ENCODE data around the gene GRK3.
"Not testable (repeated sequence)": the region's sequence is repeated elsewhere in the genome, so short reads cannot be mapped to it uniquely, and the experiment has no call there.

Gene GRK3

DNA sequence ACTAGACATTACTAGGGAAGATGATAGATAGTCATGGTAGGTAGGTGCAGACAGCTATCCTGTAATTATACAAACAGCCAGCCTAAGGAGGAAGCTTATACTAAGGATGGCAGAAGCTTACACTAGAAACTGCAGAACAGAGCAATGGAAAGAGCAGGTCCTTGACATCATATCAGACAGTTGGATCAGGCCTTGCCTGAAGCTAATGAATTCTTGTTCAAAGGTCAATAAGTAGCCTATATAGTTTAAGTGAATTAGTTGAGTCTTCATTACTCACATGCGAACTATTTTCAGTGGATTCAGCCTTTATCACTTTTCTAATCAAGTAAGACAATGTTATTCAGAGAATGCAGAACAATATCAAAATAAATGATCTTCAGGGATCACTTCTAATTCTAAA is 22.3 kb upstream of the GRK3 start:
- Mint-ChIP-seq H3K27me3 (peaks cover 1% of the 10 kb centered on the region), H3K36me3 (ENCODE audit: low read depth) (no peaks in the 10 kb centered on the region), H3K9me3 (no peaks in the 10 kb centered on the region), H3K4me1 (peaks cover 10% of the 10 kb centered on the region), H3K27ac (no peak overlapping the region), H3K4me3 (no peak overlapping the region)
- DNase-seq (no peak), ATAC-seq (no peak)

DNA sequence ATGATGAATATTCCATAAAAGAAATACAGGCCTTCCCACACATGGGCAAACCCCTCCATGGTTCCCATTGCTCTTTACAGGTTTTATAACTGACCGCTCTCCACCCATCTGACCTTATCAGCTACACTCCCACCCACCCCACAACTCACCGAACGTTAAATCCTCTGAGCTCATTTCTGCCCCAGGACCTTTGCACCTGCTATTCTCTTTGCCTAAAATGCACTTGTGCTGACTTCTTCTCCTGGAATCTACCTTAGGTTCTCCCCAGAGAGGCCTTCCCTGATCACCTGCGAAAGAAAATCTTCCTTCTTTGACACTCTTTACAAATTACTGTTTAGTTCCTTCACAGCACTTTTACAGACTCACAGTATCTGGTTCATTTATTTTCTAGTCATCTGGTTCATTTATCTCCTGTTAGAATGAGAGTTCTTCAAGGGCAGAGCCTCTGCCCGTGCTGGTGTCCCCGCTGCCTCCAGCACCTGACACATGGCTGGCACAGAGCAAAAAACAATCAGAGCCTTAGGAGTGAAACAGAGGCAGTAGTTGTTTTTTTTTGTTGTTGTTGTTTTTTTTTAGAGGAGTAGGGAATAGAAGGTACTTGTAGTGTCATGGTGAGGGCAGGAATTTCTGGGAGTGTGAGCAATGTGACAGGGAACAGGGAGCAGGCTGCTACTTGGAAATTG is 21.6 kb upstream of the GRK3 start:
- DNase-seq (no peak), ATAC-seq (no peak)
- H3K36me3 Mint-ChIP-seq (ENCODE audit: low read depth), result no peaks in the 10 kb centered on the region
- peaks cover 1% of the 10 kb centered on the region for H3K27me3 Mint-ChIP-seq
- H3K4me1 Mint-ChIP-seq, result peaks cover 12% of the 10 kb centered on the region
- no peak overlapping the region for H3K4me3 Mint-ChIP-seq
- no peaks in the 10 kb centered on the region for H3K9me3 Mint-ChIP-seq
- no peak overlapping the region for H3K27ac Mint-ChIP-seq

DNA sequence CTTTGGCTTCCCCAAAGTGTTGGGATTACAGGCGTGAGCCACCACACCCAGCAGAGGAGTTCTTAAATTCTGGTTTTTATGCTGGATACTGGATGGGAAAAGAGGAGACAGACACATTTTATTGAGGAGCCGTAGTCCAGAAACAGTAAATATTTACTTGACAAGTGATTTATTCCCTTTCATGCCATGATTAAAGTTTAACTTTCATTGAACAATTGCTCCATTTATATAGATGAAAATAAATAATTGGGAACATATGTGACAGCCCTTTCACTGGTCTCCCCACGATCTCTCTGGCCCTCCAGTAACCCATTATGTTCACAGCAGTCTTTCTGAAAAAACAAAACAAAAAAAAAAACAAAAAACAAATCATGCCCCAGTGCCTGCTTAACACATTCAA is 19.3 kb upstream of the GRK3 start:
- Mint-ChIP-seq H3K27ac (no peak overlapping the region), H3K27me3 (no peaks in the 10 kb centered on the region), H3K9me3 (no peaks in the 10 kb centered on the region), H3K4me1 (peaks cover 14% of the 10 kb centered on the region), H3K4me3 (no peak overlapping the region), H3K36me3 (ENCODE audit: low read depth) (no peaks in the 10 kb centered on the region)
- no peak for ATAC-seq
- no peak for DNase-seq

DNA sequence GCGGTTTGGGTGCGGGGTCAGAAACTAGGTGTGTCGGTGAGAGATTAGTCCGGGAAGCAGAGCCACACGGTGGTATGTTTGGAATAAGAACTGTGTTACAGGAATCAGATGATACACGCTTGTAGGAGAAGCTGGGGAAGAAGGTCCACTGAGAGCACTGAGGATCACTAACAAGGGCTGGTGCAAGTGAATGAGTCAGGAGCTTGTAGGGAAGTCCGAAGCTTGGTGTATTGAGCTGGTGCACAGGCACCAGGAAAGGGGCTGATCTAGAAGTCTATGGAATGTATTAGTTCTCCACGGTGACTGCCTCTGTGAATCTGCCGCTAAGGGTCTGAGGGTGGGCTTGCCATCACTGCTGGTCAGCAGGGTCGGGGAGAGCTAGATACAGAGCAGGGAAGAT is 18.8 kb upstream of the GRK3 start:
- Mint-ChIP-seq H3K36me3 (ENCODE audit: low read depth) (no peaks in the 10 kb centered on the region), H3K27ac (no peak overlapping the region), H3K9me3 (no peaks in the 10 kb centered on the region), H3K27me3 (no peaks in the 10 kb centered on the region), H3K4me3 (no peak overlapping the region), H3K4me1 (peaks cover 14% of the 10 kb centered on the region)
- DNase-seq, result no peak
- no peak for ATAC-seq

DNA sequence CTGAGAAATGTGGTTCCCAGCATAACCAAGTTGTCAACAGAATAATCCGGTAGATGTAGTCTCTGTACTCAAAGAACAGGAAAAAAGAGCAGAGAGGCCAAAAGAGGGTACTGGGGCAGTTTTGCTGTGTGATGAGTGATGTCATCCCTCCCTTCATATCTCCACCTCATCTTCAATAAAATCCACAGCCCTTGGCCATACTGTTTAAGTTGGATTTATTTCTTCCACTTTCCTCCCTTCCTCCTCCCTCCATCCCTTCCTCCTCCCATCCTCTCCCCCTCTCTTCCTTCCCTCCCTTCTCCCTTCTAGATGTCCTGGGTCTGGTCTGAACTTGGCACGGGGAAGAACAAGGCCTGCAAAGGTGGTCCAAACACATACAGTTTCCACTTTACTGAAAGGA is 18.2 kb upstream of the GRK3 start:
- H3K4me3 Mint-ChIP-seq, result no peak overlapping the region
- no peaks in the 10 kb centered on the region for H3K9me3 Mint-ChIP-seq
- DNase-seq, result no peak
- H3K27me3 Mint-ChIP-seq, result no peaks in the 10 kb centered on the region
- no peaks in the 10 kb centered on the region for H3K36me3 Mint-ChIP-seq (ENCODE audit: low read depth)
- H3K4me1 Mint-ChIP-seq, result peaks cover 14% of the 10 kb centered on the region
- ATAC-seq, result no peak
- H3K27ac Mint-ChIP-seq, result no peak overlapping the region

DNA sequence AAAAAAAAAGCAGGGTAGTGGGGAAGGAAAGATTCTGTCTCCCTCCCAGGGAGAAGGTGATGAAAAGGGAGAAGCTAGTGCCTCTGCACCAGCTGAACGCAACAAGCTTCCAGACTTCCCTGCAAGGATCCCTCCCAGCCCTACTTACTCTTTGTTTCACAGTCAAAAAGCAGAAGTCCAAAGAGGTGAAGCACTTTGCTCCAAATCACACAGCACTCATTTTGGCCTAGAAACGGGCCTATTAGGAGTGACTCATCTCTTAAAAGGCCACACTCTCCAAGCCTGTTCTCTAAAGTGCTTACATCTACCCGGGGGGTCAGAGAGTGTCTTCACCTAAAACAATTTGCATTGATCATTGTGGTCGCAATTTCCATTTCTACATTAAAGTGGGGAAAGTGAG is 17.7 kb upstream of the GRK3 start:
- no peaks in the 10 kb centered on the region for H3K36me3 Mint-ChIP-seq (ENCODE audit: low read depth)
- H3K4me1 Mint-ChIP-seq, result peaks cover 14% of the 10 kb centered on the region
- H3K27me3 Mint-ChIP-seq, result no peaks in the 10 kb centered on the region
- H3K27ac Mint-ChIP-seq, result no peak overlapping the region
- no peaks in the 10 kb centered on the region for H3K9me3 Mint-ChIP-seq
- no peak for ATAC-seq
- no peak for DNase-seq
- H3K4me3 Mint-ChIP-seq, result no peak overlapping the region

DNA sequence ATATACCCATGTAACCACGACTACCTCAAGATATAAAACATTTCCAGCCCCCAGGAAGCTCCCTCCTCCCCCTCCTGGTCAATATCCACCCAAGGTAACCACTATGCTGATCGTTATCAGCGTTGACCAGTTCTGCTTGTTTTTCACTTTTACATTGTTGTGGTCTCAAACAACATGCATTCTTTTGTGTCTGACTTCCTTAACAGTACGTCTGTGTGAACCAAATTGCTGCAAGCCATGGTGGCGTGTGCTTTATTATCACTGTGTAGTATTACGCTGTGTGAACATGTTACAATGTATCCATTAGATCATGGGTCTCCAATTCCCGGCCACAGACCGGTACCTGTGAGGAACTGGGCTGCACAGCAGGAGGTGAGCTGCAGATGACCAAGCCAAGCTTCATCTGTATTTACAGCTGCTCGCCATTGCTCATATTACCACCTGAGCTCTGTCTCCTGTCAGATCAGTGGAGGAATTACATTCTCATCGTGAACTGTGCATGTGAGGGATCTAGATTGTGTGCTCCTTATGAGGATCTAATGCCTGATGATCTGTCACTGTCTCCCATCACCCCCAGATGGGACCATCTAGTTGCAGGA is 15.5 kb upstream of the GRK3 start:
- H3K4me3 Mint-ChIP-seq, result no peak overlapping the region
- H3K27ac Mint-ChIP-seq, result no peak overlapping the region
- peaks cover 10% of the 10 kb centered on the region for H3K4me1 Mint-ChIP-seq
- H3K9me3 Mint-ChIP-seq, result no peaks in the 10 kb centered on the region
- H3K27me3 Mint-ChIP-seq, result peaks cover 4% of the 10 kb centered on the region
- no peak for DNase-seq
- no peaks in the 10 kb centered on the region for H3K36me3 Mint-ChIP-seq (ENCODE audit: low read depth)
- ATAC-seq, result no peak

DNA sequence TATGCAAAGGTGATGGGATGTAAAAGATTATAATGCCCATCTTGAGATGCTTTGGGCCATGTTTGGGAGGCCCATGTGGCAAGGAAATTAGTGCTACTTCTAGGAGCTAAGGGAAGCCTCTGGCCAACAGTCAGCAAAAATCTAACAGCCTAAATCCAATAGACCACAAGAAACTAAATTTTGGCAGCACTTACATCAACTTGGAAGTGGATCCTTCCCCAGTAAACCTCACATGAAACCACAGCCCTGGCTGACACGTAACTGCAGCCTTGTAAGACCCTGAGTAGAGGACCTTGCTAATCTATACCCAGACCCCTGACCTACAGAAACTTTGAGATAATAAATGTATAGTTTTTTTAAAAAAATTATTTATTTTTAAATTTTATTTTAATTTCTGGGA is 13.1 kb upstream of the GRK3 start:
- ATAC-seq, result no peak
- Mint-ChIP-seq H3K4me3 (no peak overlapping the region), H3K4me1 (peaks cover 11% of the 10 kb centered on the region), H3K36me3 (ENCODE audit: low read depth) (no peaks in the 10 kb centered on the region), H3K27me3 (peaks cover 4% of the 10 kb centered on the region), H3K9me3 (no peaks in the 10 kb centered on the region), H3K27ac (no peak overlapping the region)
- no peak for DNase-seq

DNA sequence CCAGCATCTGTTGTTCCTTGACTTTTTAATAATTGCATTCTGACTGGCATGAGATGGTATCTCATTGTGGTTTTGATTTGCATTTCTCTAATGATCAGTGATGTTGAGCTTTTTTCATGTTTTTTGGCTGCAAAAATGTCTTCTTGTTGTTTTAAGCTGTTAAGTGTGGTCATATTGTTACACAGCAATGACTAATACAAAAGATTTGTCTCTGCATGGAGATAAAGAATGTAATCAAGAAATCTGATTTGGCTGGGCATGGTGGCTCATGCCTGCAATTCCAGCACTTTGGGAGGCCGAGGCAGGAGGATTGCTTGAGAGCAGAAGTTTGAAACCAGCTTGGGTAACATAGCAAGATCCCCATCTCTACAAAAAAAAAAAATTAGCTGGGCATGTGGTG is 12.1 kb upstream of the GRK3 start:
- H3K27me3 Mint-ChIP-seq; DNase-seq; H3K36me3 Mint-ChIP-seq (ENCODE audit: low read depth); H3K9me3 Mint-ChIP-seq; ATAC-seq; H3K4me1 Mint-ChIP-seq; H3K27ac Mint-ChIP-seq; H3K4me3 Mint-ChIP-seq: not testable (repeated sequence)

DNA sequence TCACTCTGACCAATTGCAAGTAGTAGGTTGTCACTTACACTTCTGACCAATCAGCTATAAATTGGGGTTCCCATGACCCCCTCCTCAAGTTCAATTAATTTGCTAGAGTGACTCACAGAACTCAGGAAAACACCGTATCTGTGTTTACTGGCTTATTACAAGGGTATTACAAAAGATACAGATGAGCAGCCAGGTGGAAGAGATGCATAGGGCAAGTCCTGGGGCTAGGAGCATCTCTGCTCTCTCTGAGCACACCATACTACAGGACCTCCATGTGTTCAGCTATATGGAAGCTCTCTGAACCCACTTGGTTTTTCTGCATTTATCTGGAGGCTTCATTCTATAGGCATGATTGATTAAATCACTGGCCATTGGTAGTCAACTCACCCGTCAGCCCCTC is 11.3 kb upstream of the GRK3 start:
- no peaks in the 10 kb centered on the region for H3K9me3 Mint-ChIP-seq
- H3K4me3 Mint-ChIP-seq, result no peak overlapping the region
- DNase-seq (no peak), ATAC-seq (no peak)
- no peak overlapping the region for H3K27ac Mint-ChIP-seq
- H3K4me1 Mint-ChIP-seq, result peaks cover 4% of the 10 kb centered on the region
- H3K36me3 Mint-ChIP-seq (ENCODE audit: low read depth), result no peaks in the 10 kb centered on the region
- H3K27me3 Mint-ChIP-seq, result peaks cover 4% of the 10 kb centered on the region

DNA sequence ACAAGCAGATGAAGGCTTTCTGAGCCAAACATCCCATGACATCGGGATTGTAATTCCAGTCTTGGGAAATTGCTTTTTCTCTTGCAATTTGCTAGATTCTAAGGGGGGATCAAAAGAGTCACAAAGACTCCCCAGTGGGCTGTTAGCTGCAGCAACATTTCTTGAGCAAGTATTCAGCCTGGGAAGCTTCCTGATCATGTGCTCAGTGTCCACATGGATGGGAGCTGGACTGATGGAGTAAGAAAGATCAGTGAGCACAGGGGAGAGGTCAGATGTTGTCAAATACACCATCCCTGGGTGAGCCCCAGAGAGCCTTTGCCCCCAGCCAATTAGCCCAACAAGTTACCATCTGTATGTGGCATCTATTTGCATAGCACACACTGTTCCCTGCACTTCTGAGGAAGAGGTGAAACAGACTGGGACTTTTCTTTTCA is 10.2 kb upstream of the GRK3 start:
- H3K9me3 Mint-ChIP-seq, result no peaks in the 10 kb centered on the region
- no peak for DNase-seq

DNA sequence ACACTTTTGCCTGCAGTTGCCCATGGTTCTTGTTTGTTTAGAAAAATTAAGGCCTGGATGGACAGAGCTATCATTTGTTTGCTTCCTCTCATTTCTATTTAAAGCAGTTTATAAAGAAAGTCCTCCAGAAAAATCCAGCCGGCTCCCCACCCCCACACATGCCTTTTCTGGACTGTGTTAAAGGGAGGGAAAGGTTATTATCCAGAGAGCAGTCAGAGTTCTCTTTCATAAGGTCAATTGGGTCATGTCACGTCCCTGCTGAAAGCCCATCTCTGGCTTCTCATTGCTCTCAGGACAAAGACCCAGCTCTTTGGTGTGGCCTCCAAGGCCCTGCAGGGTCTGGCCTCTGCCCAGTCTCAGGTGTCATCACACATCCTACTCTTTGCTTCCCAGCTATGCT is 9.8 kb upstream of the GRK3 start:
- H3K9me3 Mint-ChIP-seq, result no peaks in the 10 kb centered on the region
- peaks cover 4% of the 10 kb centered on the region for H3K27me3 Mint-ChIP-seq
- no peak overlapping the region for H3K4me3 Mint-ChIP-seq

More for the DNA sequence above, 10.2 kb upstream of the GRK3 start:
- no peak overlapping the region for H3K27ac Mint-ChIP-seq
- peaks cover 2% of the 10 kb centered on the region for H3K4me1 Mint-ChIP-seq
- H3K4me3 Mint-ChIP-seq, result no peak overlapping the region
- ATAC-seq, result no peak
- no peaks in the 10 kb centered on the region for H3K36me3 Mint-ChIP-seq (ENCODE audit: low read depth)
- peaks cover 4% of the 10 kb centered on the region for H3K27me3 Mint-ChIP-seq

DNA sequence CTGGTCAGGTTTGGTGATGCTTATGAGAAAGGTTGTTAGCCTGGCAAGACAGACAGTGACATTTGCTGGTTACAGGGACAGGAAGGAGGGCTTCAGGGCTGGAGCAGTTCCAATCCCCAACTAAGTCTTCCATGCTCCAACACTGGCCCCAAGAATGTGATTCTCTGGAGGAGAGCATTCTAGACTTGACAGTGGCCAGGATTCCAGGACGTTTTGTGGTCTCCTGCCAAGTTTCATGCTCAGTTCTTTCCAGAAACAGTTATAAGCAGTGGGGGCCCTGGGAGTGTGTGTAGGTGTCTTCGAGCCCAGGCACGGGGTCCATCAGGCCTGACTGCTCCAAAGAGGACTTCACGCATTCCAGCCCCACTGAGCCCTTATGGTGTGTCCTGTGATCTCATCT is 8.9 kb upstream of the GRK3 start:
- Mint-ChIP-seq H3K4me1 (peaks cover 3% of the 10 kb centered on the region), H3K9me3 (no peaks in the 10 kb centered on the region), H3K4me3 (no peak overlapping the region), H3K27me3 (peaks cover 4% of the 10 kb centered on the region), H3K27ac (no peak overlapping the region), H3K36me3 (ENCODE audit: low read depth) (no peaks in the 10 kb centered on the region)
- ATAC-seq (no peak), DNase-seq (no peak)

More for the DNA sequence above, 9.8 kb upstream of the GRK3 start:
- no peaks in the 10 kb centered on the region for H3K36me3 Mint-ChIP-seq (ENCODE audit: low read depth)
- ATAC-seq, result no peak
- H3K4me1 Mint-ChIP-seq, result peaks cover 2% of the 10 kb centered on the region
- no peak overlapping the region for H3K27ac Mint-ChIP-seq
- DNase-seq, result no peak

DNA sequence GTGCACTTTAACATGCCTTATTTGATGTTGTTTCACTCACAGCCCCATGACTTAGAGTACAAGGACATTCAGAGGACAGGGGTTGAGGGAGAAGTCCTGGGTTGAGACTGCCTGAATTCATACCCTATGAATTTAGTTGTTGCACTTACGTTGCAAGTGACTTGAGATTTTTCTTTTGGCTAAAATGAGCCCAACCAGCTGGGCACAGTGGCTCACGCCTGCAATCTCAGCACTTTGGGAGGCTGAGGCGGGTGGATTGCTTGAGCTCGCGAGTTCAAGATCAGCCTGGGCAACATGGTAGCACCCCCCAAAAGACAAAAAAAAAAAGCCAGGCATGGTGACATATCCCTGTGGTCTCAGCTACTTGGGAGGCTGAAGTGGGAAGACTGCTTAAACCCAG is 7.3 kb upstream of the GRK3 start:
- Mint-ChIP-seq H3K4me3 (no peak overlapping the region), H3K36me3 (ENCODE audit: low read depth) (no peaks in the 10 kb centered on the region), H3K27me3 (peaks cover 1% of the 10 kb centered on the region), H3K9me3 (no peaks in the 10 kb centered on the region), H3K4me1 (peaks cover 16% of the 10 kb centered on the region), H3K27ac (no peak overlapping the region)
- DNase-seq (no peak), ATAC-seq (no peak)

DNA sequence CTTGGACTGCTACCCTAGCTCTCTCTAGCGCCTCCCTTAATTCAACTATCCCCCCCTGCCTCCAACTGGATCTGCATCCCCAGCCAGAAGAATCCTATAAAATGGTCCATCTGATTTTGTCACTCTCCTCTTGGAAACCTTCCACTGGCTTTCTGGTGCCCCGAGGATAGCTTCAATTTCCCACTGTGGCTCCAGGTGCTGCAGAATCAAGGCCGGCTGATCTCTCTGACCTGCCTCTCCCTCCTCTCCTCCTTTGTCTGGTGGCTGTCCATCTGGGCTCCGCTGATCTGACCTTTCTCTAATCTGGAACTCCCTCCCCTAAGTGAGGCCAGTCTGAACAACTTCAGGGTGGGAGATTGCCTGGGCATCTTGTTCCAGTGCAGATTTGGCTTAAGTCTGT is 6.1 kb upstream of the GRK3 start:
- ATAC-seq (no peak), DNase-seq (no peak)
- Mint-ChIP-seq H3K4me3 (no peak overlapping the region), H3K4me1 (peaks cover 26% of the 10 kb centered on the region), H3K36me3 (ENCODE audit: low read depth) (no peaks in the 10 kb centered on the region), H3K27me3 (no peaks in the 10 kb centered on the region), H3K27ac (no peak overlapping the region), H3K9me3 (no peaks in the 10 kb centered on the region)

DNA sequence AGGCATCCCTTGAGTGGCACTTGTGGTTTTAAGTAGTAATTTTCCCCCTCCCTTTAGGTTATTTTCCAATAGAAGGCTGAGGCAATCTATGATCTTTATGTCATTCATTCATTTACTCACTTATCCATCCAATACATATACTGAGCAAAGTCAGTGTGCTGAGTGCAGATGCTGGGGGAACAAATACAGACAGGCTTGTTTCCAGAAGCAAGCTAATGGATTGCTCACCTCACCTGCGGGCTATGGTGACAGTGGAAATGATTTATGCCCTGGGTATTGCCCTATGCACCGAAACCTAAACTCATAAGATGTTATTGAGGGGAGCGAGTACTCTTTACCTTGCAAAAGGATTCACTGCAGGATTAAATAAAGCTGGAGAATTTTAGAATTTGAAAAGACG is 4.6 kb upstream of the GRK3 start:
- H3K4me1 Mint-ChIP-seq, result peaks cover 34% of the 10 kb centered on the region
- ATAC-seq; H3K27me3 Mint-ChIP-seq; H3K9me3 Mint-ChIP-seq; DNase-seq; H3K36me3 Mint-ChIP-seq (ENCODE audit: low read depth); H3K4me3 Mint-ChIP-seq; H3K27ac Mint-ChIP-seq: not testable (repeated sequence)

Measured in activated naive CD8-positive, alpha-beta T cell treated with anti-CD3 and anti-CD28 coated beads, Interleukin-2, amount 50 U/mL, for 24 hours (primary cell).